Measurements from ENCODE around the gene GCSH. TPM values are rescaled to one million over a fixed set of nuclear protein-coding genes. Genes with fewer than 3 reads are reported as not detected.

GCSH gene
- total RNA-seq, 1 donor: 36.2 TPM

DNA sequence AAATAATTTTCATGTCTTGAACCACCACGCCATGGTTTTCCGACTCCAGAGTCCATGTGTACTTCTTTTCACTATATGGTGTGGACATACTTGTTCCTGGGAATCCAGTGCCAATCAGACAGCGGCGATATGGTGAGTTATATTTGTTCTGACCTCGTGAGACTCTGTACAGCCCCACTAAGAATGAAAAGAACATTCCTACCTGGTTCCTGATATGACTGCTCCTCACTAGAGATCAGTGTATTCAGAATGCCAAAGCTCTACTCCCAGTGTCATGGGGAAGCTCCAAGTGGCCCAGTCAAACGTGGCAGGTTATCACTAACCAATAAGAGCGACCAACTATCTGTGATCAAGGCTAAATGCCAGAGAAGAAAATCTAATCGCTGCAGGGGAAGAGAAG is 25.2 kb downstream of the GCSH start:
- no peak for TF ChIP-seq CTCF (IDR thresholded peaks at IDR 0.05; ENCODE audit: insufficient read depth, low read length)
- DNase-seq (ENCODE audit: low read depth): no peak
- H3K4me3 ChIP-seq (ENCODE audit: low read depth, low read length): no peak overlapping the region

DNA sequence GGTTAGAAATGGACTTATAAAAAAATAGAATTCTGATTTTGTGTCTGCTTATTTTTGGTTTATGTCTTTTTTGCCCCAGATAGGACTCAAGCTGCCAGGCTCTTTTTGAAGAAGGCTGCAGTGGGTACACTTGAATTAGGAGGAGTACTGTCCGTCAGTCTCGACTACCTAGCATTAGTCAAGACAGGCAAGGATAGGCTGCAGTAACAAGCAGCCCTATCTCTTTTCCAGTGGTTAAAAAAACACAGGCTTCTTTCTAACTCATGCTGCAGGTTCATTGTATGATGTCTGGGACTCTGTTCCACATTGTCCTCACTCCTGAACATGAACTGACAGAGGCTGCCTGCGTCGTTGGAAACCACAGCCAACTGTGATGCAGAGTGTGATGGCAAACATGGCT is 27.1 kb downstream of the GCSH start:
- no peak for DNase-seq (ENCODE audit: low read depth)
- TF ChIP-seq CTCF (IDR thresholded peaks at IDR 0.05; ENCODE audit: insufficient read depth, low read length): no peak
- H3K4me3 ChIP-seq (ENCODE audit: low read depth, low read length): no peak overlapping the region

- DNase-seq (ENCODE audit: low read depth): no peak
- no peak overlapping the region for H3K4me3 ChIP-seq (ENCODE audit: low read depth, low read length)
These were observed 29.0 kb downstream of the GCSH start for GRCh38 chr16:81067166-81067565.

GRCh38 chr16:81066681-81067080 is 29.5 kb downstream of the GCSH start:
- H3K4me3 ChIP-seq (ENCODE audit: low read depth, low read length): no peak overlapping the region
- DNase-seq (ENCODE audit: low read depth): no peak
- TF ChIP-seq CTCF (IDR thresholded peaks at IDR 0.05; ENCODE audit: insufficient read depth, low read length): no peak

More at GRCh38 chr16:81067166-81067565, 29.0 kb downstream of the GCSH start:
- no peak for TF ChIP-seq CTCF (IDR thresholded peaks at IDR 0.05; ENCODE audit: insufficient read depth, low read length)

GRCh38 chr16:81061871-81062608 is 34.2 kb downstream of the GCSH start:
- no peak for TF ChIP-seq CTCF (IDR thresholded peaks at IDR 0.05; ENCODE audit: insufficient read depth, low read length)
- H3K4me3 ChIP-seq (ENCODE audit: low read depth, low read length): no peak overlapping the region
- no peak for DNase-seq (ENCODE audit: low read depth)

DNA sequence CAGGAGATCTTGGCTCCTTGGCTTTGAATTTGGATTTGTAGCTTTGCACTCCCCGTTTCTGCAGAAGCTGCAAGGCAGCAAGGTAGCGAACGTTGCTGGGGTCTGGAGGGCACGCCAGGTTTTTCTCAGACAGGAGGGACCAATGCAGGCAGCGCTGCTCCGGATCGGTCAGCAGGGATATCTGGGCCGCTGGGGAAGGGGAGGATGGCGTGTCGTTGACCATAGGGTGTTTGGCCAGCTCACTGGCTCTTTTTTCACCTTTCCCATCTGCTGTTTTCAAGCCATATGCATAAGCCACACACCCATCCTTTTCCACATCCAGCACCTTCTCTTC is 34.9 kb downstream of the GCSH start:
- no peak for TF ChIP-seq CTCF (IDR thresholded peaks at IDR 0.05; ENCODE audit: insufficient read depth, low read length)
- H3K4me3 ChIP-seq (ENCODE audit: low read depth, low read length): no peak overlapping the region
- DNase-seq (ENCODE audit: low read depth): no peak
